ENCODE results near the gene MET.

Gene MET

DNA sequence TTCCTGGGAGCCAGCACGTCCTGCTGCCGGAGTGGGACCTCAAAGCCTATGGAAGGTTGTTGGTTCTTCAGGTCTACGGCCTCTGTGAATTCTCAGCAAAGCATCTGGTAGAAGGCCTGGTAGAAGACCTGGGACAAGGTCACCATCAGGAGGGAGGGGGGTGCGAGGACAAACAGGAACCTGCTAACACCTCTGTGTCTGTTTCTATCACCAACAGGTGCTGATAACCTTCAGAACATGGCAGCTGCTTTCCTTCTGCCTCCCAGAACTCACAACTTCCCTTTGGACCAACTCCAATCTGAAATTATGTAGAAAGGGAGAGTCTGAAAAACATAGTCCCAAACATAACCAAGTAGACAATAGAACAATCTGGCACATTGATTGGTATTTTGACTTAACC is 8.3 kb upstream of the MET start:
- Histone ChIP-seq H3K9ac (ENCODE audit: low read length in 2 of 2) (no peak overlapping the region), H3K27ac (ENCODE audit: low read length) (no peak overlapping the region), H3K36me3 (ENCODE audit: control insufficient read depth in 2 of 2, insufficient read depth in 2 of 2, low read length in 2 of 2) (no peaks in the 10 kb centered on the region), H3K9me3 (ENCODE audit: control insufficient read depth in 2 of 2, low read length in 2 of 2) (no peaks in the 10 kb centered on the region), H3K4me1 (ENCODE audit: control insufficient read depth, insufficient read depth, low read length) (no peaks in the 10 kb centered on the region), H3K4me3 (ENCODE audit: low read length in 2 of 2) (no peak overlapping the region), H3K27me3 (ENCODE audit: control insufficient read depth in 1 of 2, insufficient read depth in 2 of 2, low read length in 2 of 2) (no peaks in the 10 kb centered on the region)

DNA sequence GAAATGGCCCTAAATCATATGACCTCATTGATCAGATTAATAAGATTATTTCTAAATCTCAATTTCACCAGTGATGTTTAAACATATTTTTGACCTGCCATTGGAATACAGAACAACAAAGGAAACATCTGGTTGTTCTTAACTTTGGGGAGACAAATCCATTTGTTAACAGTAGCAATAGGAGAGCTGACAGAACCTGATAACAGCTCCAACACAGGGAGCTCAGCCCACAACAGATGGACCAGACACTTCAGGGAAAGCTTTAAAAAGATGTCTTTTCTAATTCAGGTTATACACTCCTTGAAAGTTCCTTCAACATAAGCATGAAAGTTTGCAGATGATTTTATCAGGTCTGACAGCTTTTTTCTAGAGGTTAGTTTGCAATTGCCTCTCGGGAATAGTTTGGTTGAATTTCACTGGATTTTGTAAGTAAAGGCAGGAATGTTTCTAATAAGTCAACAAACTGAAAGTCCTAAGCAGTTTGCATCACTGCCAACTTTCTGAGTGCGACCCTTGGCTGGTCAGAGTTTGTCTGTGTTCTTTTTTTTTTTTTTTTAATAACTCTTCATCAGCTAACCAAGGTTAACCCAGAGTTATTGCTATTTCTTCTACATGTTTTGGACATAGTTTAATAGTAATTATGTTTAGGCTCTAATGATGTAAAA is 6.5 kb upstream of the MET start:
- Histone ChIP-seq H3K4me3 (ENCODE audit: low read length in 2 of 2) (no peak overlapping the region), H3K9ac (ENCODE audit: low read length in 2 of 2) (no peak overlapping the region), H3K9me3 (ENCODE audit: control insufficient read depth in 2 of 2, low read length in 2 of 2) (no peaks in the 10 kb centered on the region), H3K4me1 (ENCODE audit: control insufficient read depth, insufficient read depth, low read length) (no peaks in the 10 kb centered on the region), H3K27me3 (ENCODE audit: control insufficient read depth in 1 of 2, insufficient read depth in 2 of 2, low read length in 2 of 2) (no peaks in the 10 kb centered on the region), H3K27ac (ENCODE audit: low read length) (no peak overlapping the region), H3K36me3 (ENCODE audit: control insufficient read depth in 2 of 2, insufficient read depth in 2 of 2, low read length in 2 of 2) (no peaks in the 10 kb centered on the region)

DNA sequence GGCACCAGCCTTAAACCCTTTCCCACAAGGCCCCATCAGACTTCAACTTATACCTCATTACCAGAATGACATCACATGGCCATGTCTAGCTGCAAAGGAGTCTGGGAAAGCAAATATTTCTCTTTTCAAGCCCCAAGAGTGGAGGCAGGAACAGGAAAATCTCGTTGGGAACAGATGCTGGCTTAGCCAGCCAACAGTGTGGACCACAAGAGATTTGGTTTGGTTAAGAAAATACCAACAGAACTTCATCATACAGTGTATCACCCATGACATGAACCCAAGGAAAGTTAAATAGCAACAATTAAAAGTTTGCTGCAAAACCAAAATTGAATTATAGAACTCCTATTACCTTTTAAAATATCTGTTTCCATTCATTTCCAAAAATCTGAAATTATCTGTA is 2.2 kb upstream of the MET start:
- Histone ChIP-seq H3K27ac (ENCODE audit: low read length) (no peak overlapping the region), H3K4me1 (ENCODE audit: control insufficient read depth, insufficient read depth, low read length) (peaks cover 13% of the 10 kb centered on the region), H3K27me3 (ENCODE audit: control insufficient read depth in 1 of 2, insufficient read depth in 2 of 2, low read length in 2 of 2) (no peaks in the 10 kb centered on the region), H3K9me3 (ENCODE audit: control insufficient read depth in 2 of 2, low read length in 2 of 2) (no peaks in the 10 kb centered on the region), H3K9ac (ENCODE audit: low read length in 2 of 2) (no peak overlapping the region), H3K36me3 (ENCODE audit: control insufficient read depth in 2 of 2, insufficient read depth in 2 of 2, low read length in 2 of 2) (no peaks in the 10 kb centered on the region), H3K4me3 (ENCODE audit: low read length in 2 of 2) (no peak overlapping the region)

DNA sequence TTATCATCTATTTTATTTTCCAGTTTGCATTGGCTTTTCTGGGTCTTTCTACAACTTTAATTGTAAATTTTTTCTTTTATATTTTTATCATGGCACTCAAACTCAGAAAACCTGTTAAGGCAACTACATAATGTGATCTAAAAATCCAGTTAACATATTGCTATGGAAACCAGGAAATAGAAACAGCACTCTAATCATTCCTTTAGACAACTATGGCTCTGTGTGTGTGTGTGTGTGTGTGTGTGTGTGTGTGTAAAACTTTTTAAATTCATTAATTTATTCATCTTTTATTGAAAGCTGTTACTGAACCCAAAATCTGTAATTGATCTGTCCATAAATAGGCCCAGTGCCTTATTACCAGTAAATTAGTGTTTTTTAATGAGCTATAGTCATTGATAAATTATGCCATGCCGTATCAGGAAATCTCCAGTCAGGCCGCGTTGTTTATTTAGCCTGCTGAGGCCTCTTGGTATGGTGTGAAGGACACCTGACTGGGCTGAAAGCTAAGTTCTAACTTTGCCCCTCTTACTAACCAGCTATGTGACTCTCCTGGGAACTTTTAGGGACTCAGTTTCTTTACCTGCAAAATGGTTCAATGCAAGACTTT is 1.5 kb upstream of the MET start:
- peaks cover 13% of the 10 kb centered on the region for H3K4me1 ChIP-seq (ENCODE audit: control insufficient read depth, insufficient read depth, low read length)
- no peak overlapping the region for H3K4me3 ChIP-seq (ENCODE audit: low read length in 2 of 2)
- no peaks in the 10 kb centered on the region for H3K27me3 ChIP-seq (ENCODE audit: control insufficient read depth in 1 of 2, insufficient read depth in 2 of 2, low read length in 2 of 2)
- H3K27ac ChIP-seq (ENCODE audit: low read length): no peak overlapping the region
- no peaks in the 10 kb centered on the region for H3K9me3 ChIP-seq (ENCODE audit: control insufficient read depth in 2 of 2, low read length in 2 of 2)
- H3K9ac ChIP-seq (ENCODE audit: low read length in 2 of 2): no peak overlapping the region
- no peaks in the 10 kb centered on the region for H3K36me3 ChIP-seq (ENCODE audit: control insufficient read depth in 2 of 2, insufficient read depth in 2 of 2, low read length in 2 of 2)

DNA sequence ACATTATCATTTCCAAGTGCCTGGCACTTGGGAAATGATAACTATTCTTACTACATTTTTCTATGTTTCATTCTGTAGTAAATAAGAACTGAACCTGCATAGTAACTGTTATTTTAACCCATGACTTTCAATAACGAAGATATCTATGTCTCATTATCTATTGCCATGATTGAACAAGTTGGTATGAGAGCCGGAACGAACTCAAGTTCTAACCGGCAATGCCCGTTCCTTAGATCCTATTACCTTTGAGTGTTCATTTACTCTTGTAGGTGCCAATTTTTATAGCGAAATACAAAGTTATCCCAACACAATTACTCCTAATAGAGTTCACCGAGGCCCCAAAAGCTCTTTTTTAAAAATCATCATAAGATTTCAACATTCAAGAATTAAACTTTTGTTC is 885 bp upstream of the MET start:
- Histone ChIP-seq H3K27me3 (ENCODE audit: control insufficient read depth in 1 of 2, insufficient read depth in 2 of 2, low read length in 2 of 2) (no peaks in the 10 kb centered on the region), H3K27ac (ENCODE audit: low read length) (no peak overlapping the region), H3K9ac (ENCODE audit: low read length in 2 of 2) (peak overlapping the region in 1 of 2 donors; percentile 62), H3K4me1 (ENCODE audit: control insufficient read depth, insufficient read depth, low read length) (peaks cover 13% of the 10 kb centered on the region), H3K4me3 (ENCODE audit: low read length in 2 of 2) (peak overlapping the region in 1 of 2 donors; percentile 71), H3K9me3 (ENCODE audit: control insufficient read depth in 2 of 2, low read length in 2 of 2) (no peaks in the 10 kb centered on the region), H3K36me3 (ENCODE audit: control insufficient read depth in 2 of 2, insufficient read depth in 2 of 2, low read length in 2 of 2) (no peaks in the 10 kb centered on the region)

DNA sequence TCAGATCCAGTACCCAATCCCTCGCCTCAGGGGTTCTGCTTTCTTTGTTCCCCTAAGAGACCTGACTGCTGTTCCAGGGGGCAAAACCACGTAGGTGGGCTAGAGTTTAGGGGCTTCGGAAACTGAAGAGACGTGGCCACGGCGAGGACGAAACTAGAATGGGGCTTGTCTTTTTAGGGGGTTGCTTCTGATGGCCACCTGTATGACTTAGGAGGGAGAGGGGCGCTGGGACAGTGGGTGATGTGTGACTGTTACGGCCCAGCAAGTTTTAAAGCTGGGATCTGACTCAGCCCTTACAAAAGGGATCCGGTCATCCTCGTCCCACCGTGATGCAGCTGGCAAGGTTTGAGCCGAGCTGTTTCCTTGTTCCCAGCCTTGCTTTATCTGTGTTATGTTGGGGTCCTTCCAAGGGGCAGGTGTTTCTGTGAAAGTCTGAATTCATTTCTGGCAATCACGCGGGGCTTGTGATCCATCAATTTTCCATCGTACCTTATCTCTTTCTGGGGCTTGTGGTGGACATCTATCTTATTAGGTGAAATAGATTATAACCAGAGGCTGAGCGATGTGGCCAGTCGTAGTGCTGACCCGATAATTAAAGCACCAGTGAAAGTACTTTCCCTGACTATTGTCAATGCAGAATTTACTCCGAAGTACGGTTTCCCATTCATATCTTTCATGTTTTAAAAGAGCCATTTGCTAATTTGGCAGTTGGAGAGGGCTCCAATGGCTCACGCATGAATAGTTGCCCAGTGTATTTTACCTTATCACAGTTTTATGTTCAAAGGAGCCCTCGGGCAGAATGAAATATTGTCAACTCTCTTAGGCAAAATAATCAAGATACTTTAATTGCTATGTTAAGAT is 830 bp downstream of the MET start:
- Histone ChIP-seq H3K9me3 (ENCODE audit: control insufficient read depth in 2 of 2, low read length in 2 of 2) (no peaks in the 10 kb centered on the region), H3K9ac (ENCODE audit: low read length in 2 of 2) (peak overlapping the region; percentile 52 to 82), H3K4me1 (ENCODE audit: control insufficient read depth, insufficient read depth, low read length) (peaks cover 13% of the 10 kb centered on the region), H3K36me3 (ENCODE audit: control insufficient read depth in 2 of 2, insufficient read depth in 2 of 2, low read length in 2 of 2) (no peaks in the 10 kb centered on the region), H3K4me3 (ENCODE audit: low read length in 2 of 2) (peak overlapping the region; percentile 71), H3K27ac (ENCODE audit: low read length) (no peak overlapping the region), H3K27me3 (ENCODE audit: control insufficient read depth in 1 of 2, insufficient read depth in 2 of 2, low read length in 2 of 2) (no peaks in the 10 kb centered on the region)

DNA sequence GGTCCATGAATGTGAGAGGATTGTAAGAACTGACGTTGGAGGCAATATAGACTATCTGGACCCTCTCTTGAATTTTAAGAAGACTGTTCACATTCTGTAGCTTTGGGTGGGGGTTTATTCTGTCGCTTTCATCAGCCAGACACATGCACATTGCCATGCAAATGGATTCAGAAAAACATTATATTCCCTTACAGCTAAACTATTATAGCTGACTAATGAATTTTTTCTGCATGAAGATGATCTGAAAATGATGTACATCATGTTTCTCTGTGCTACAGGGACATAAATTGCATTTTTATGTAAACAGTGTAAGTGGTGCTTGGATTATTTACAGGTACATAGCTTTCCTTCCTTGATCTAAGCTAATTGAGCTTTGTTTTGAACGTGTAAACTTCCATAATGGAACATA is 1.5 kb downstream of the MET start:
- Histone ChIP-seq H3K4me1 (ENCODE audit: control insufficient read depth, insufficient read depth, low read length) (peaks cover 13% of the 10 kb centered on the region), H3K9ac (ENCODE audit: low read length in 2 of 2) (no peak overlapping the region), H3K9me3 (ENCODE audit: control insufficient read depth in 2 of 2, low read length in 2 of 2) (no peaks in the 10 kb centered on the region), H3K27me3 (ENCODE audit: control insufficient read depth in 1 of 2, insufficient read depth in 2 of 2, low read length in 2 of 2) (no peaks in the 10 kb centered on the region), H3K27ac (ENCODE audit: low read length) (no peak overlapping the region), H3K4me3 (ENCODE audit: low read length in 2 of 2) (no peak overlapping the region), H3K36me3 (ENCODE audit: control insufficient read depth in 2 of 2, insufficient read depth in 2 of 2, low read length in 2 of 2) (no peaks in the 10 kb centered on the region)

DNA sequence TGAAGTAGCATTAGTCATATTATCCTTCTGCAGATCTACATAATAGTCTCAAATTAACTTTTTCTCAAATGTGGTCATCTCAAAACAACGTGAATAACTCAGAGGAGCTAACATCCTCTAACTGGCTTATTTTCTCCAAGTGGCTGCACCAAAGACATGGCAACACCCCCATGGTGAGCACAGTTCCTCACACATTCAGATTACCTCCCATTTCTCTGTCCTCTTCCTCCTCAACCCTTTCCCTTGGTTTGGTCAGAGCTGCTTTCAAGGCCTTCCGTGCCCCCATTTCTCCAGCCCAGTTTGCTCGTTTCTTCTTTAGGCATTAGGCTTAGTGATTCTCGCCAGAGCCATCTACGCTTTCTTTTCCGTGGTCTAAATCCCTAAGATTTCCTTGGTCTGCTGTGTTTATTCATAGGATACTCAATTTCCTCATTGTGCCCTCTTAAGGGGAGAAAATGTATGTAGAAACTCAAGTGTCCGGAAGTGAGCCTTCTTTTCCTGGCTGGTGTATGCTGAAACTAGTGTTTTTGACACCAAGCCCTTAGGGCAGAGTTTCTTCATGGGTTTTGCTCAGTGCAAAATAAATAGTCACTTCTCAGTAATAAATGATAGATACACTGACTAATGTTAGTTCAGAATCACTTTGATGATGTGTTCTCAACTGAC is 2.6 kb downstream of the MET start:
- Histone ChIP-seq H3K27ac (ENCODE audit: low read length) (no peak overlapping the region), H3K27me3 (ENCODE audit: control insufficient read depth in 1 of 2, insufficient read depth in 2 of 2, low read length in 2 of 2) (no peaks in the 10 kb centered on the region), H3K9ac (ENCODE audit: low read length in 2 of 2) (no peak overlapping the region), H3K36me3 (ENCODE audit: control insufficient read depth in 2 of 2, insufficient read depth in 2 of 2, low read length in 2 of 2) (no peaks in the 10 kb centered on the region), H3K9me3 (ENCODE audit: control insufficient read depth in 2 of 2, low read length in 2 of 2) (no peaks in the 10 kb centered on the region), H3K4me1 (ENCODE audit: control insufficient read depth, insufficient read depth, low read length) (peaks cover 13% of the 10 kb centered on the region), H3K4me3 (ENCODE audit: low read length in 2 of 2) (no peak overlapping the region)

DNA sequence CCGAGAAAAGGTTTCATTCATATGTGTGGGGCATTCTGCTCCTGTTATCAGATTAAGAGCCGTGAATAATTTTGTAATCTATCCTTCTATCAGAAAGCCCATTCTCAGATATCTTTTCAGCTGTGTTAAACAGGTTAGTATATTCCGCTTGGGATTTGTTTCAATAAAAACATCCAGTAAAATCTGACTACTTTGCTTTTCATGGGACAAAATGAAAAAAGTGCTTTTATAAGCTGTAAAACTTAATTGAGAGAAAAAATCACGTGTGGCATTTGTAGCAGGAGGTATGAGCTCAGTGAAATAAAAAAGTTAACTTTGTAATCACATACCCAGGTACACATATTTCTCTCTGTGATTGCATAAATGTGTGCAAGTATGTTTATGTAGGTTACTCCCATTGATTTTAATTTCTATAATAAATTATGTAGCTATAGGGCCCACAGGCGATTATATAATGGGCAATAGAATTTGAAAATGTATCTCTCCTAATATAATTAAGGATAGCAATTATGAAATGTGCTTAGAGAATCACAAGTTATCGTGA is 3.9 kb downstream of the MET start:
- Histone ChIP-seq H3K4me1 (ENCODE audit: control insufficient read depth, insufficient read depth, low read length) (peaks cover 13% of the 10 kb centered on the region), H3K27me3 (ENCODE audit: control insufficient read depth in 1 of 2, insufficient read depth in 2 of 2, low read length in 2 of 2) (no peaks in the 10 kb centered on the region), H3K9ac (ENCODE audit: low read length in 2 of 2) (no peak overlapping the region), H3K36me3 (ENCODE audit: control insufficient read depth in 2 of 2, insufficient read depth in 2 of 2, low read length in 2 of 2) (no peaks in the 10 kb centered on the region), H3K27ac (ENCODE audit: low read length) (no peak overlapping the region), H3K9me3 (ENCODE audit: control insufficient read depth in 2 of 2, low read length in 2 of 2) (no peaks in the 10 kb centered on the region), H3K4me3 (ENCODE audit: low read length in 2 of 2) (no peak overlapping the region)

DNA sequence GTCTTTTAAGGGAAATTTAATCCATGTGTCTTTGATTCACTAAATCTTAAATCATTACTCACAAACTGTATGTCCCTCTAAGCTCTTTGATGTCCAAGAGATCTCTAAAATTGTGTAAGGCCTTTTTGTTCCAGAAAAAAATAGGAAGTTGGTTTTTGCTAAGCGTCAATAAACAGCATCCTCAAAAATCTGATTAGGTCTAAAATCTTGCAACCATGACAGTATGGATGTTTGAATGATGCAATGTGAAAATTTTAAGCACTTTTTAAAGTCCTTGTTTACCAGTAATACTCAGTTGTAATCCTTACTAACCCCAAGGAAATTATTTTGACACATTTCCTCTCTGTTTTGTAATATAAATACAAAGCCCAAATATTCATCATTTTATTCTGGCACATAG is 6.8 kb downstream of the MET start:
- Histone ChIP-seq H3K27ac (ENCODE audit: low read length) (no peak overlapping the region), H3K27me3 (ENCODE audit: control insufficient read depth in 1 of 2, insufficient read depth in 2 of 2, low read length in 2 of 2) (no peaks in the 10 kb centered on the region), H3K9ac (ENCODE audit: low read length in 2 of 2) (no peak overlapping the region), H3K36me3 (ENCODE audit: control insufficient read depth in 2 of 2, insufficient read depth in 2 of 2, low read length in 2 of 2) (no peaks in the 10 kb centered on the region), H3K4me1 (ENCODE audit: control insufficient read depth, insufficient read depth, low read length) (no peaks in the 10 kb centered on the region), H3K4me3 (ENCODE audit: low read length in 2 of 2) (no peak overlapping the region), H3K9me3 (ENCODE audit: control insufficient read depth in 2 of 2, low read length in 2 of 2) (no peaks in the 10 kb centered on the region)

All from stomach smooth muscle (tissue), 2 donors.